Activated naive CD8-positive, alpha-beta T cell (primary cell): ENCODE measurements around the gene FAM25G.

Source experiments
- H3K27ac Mint-ChIP-seq: one replicate; pipeline ENCODE4 v1.8.0; 2021; ENCODE audit warnings: mixed read lengths
- H3K27me3 Mint-ChIP-seq: one replicate; pipeline ENCODE4 v1.8.0; 2021; ENCODE audit warnings: mixed read lengths
- H3K36me3 Mint-ChIP-seq: one replicate; pipeline ENCODE4 v1.8.0; 2021; ENCODE audit warnings: mixed read lengths
- H3K4me1 Mint-ChIP-seq: one replicate; pipeline ENCODE4 v1.8.0; 2021; ENCODE audit warnings: low read depth, mixed read lengths
- H3K4me3 Mint-ChIP-seq: one replicate; pipeline ENCODE4 v1.8.0; 2021; ENCODE audit warnings: mild to moderate bottlenecking, mixed read lengths
- H3K9me3 Mint-ChIP-seq: one replicate; pipeline ENCODE4 v1.8.0; 2021; ENCODE audit warnings: low read depth, mixed read lengths

FAM25G gene

DNA sequence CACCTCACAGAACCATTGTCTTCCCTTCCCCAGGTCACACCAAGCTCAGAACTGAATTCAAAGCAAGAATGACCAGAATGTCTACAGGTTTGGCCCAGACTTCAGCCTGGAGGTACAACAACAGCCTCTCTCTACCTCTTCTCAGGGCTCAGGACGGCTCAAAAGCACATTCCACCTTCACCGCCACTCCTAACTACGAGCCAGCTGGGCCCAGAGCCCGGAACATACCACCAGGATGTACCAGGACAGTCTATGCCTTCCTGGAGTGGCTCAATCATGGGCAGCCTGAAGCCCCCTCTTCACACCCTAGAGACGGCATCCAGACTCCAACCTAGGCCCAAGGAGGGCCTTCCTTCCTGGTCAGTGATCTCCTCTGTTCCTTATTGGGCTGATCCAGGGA lies 49.1 kb downstream of the FAM25G start:
- no peaks in the 10 kb centered on the region for H3K4me1 Mint-ChIP-seq
- peaks cover 11% of the 10 kb centered on the region for H3K9me3 Mint-ChIP-seq
- H3K27ac Mint-ChIP-seq, result no peak overlapping the region
- H3K36me3 Mint-ChIP-seq, result peaks cover 12% of the 10 kb centered on the region
- H3K4me3 Mint-ChIP-seq, result no peak overlapping the region
- peaks cover 15% of the 10 kb centered on the region for H3K27me3 Mint-ChIP-seq

DNA sequence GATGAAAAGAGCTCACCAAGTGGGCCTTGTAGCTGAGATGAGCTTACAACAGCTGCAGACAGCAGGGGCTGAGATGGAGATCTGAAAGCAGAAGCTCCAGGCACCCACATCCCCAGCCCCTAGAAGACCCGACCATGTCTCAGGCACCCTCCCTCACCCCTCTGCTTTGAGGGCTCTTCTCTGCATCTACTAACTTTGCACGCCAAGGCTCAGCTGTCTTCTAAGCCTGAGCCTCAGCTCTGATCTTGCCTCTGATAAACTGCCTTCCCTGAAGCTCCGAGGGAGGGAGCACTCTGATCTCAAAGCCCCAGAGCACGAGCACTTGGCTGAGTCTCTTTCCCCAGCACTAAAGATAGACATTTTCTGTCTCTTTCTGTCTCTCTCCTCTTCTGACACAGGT lies 49.6 kb downstream of the FAM25G start:
- H3K27ac Mint-ChIP-seq, result no peak overlapping the region
- H3K27me3 Mint-ChIP-seq, result peaks cover 15% of the 10 kb centered on the region
- peaks cover 11% of the 10 kb centered on the region for H3K9me3 Mint-ChIP-seq
- H3K4me1 Mint-ChIP-seq, result no peaks in the 10 kb centered on the region
- H3K4me3 Mint-ChIP-seq, result no peak overlapping the region
- peaks cover 12% of the 10 kb centered on the region for H3K36me3 Mint-ChIP-seq

DNA sequence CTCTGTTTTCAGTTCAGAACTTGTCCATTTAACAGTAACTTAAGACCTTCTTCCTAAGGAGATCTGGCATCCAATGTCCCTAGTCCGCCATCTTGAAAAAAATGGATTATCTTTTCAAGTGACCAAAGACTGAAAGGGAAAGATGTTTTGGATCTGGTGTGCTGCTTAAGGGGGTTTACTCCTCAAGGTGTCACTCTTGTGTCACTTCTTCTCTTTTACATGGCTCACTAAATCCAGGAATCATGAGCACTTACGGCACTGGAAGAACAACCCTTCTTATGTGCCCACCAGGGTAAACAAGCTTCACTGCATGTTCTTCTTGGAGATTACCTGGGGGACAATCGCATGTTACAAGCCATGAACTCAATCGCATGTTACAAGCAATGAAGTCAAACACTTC lies 51.3 kb downstream of the FAM25G start:
- Mint-ChIP-seq H3K4me1 (no peaks in the 10 kb centered on the region), H3K4me3 (no peak overlapping the region), H3K9me3 (peaks cover 2% of the 10 kb centered on the region), H3K27me3 (peaks cover 15% of the 10 kb centered on the region), H3K27ac (no peak overlapping the region), H3K36me3 (peaks cover 5% of the 10 kb centered on the region)

DNA sequence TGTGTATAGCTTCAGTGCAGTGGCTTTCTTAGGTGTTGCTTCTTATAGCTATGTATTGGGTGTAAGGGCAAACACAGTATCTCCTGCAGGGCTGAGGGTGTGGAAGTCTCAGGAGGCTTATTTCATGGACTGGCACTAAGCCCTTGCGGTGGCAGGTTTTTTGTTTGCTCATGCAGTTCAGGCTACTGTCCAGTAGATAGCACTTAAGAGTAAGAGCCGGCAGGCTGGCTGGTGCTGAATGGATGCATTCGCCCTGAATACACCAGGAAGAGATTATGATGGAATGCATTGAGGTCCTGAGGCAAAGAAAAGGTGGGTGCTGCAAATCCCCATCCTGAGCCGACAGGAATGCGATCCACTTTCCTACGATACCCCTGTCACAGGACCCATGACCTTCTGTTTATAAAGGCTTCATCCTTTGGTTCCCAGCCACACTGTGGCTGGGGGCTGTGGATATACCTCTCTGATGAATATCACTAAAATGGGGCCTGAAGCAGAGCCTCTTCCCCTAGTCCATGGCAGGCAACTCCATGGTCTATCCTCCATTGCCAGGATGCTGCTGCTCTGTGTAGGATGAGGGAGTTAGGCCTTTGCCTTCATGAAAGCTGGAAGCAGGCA lies 52.5 kb downstream of the FAM25G start:
- H3K27ac Mint-ChIP-seq, result no peak overlapping the region

More for the DNA sequence above, 52.5 kb downstream of the FAM25G start:
- no peaks in the 10 kb centered on the region for H3K9me3 Mint-ChIP-seq
- H3K36me3 Mint-ChIP-seq, result peaks cover 4% of the 10 kb centered on the region
- no peaks in the 10 kb centered on the region for H3K4me1 Mint-ChIP-seq
- peaks cover 15% of the 10 kb centered on the region for H3K27me3 Mint-ChIP-seq
- H3K4me3 Mint-ChIP-seq, result no peak overlapping the region
